Measurements from ENCODE around the gene NRGN. TPM values are rescaled to one million over a fixed set of nuclear protein-coding genes. Genes with fewer than 3 reads are reported as not detected.
"Not testable (repeated sequence)": the region's sequence is repeated elsewhere in the genome, so short reads cannot be mapped to it uniquely, and the experiment has no call there.

Gene NRGN
- total and polyA plus RNA-seq, 2 experiments from 2014 or later = 1.2 TPM; not detected in 1

GRCh38 chr11:124769806-124770774, 30.3 kb downstream of the NRGN start:
- DNase-seq (ENCODE audit: low spot score) = no peak
- Histone ChIP-seq H3K9me2 (replicated peaks; ENCODE audit: insufficient read depth) (no peaks in the 10 kb centered on the region), H3K27ac (no peak overlapping the region), H3K36me3 (replicated peaks; ENCODE audit: insufficient read depth, low read depth) (no peaks in the 10 kb centered on the region), H3K9me3 (ENCODE audit: low read depth) (no peaks in the 10 kb centered on the region), H3K79me2 (peaks cover under 1% of the 10 kb centered on the region), H3K4me3 (no peak overlapping the region), H3K4me1 (ENCODE audit: insufficient read depth) (no peaks in the 10 kb centered on the region), H2AFZ (no peak overlapping the region), H3K27me3 (no peaks in the 10 kb centered on the region), H4K20me1 (ENCODE audit: insufficient read depth, poor library complexity, severe bottlenecking) (peaks cover 3% of the 10 kb centered on the region), H3K4me2 (no peak overlapping the region)
- TF ChIP-seq CTCF (IDR thresholded peaks at IDR 0.05; ENCODE audit: poor library complexity) = no peak
- TF ChIP-seq EZH2phosphoT487 (IDR thresholded peaks at IDR 0.05; ENCODE audit: low read depth, severe bottlenecking, unreplicated experiment) = no peak
- TF ChIP-seq EZH2 (IDR thresholded peaks at IDR 0.05; ENCODE audit: borderline replicate concordance) = no peak
- WGBS (ENCODE audit: low lambda C conversion rate, missing lambda C conversion rate) = 94% methylated on average over 8 of the region's 8 CpGs

GRCh38 chr11:124770959-124771358, 31.2 kb downstream of the NRGN start:
- not testable (repeated sequence) for H3K79me2 ChIP-seq; H3K4me2 ChIP-seq; H4K20me1 ChIP-seq (ENCODE audit: insufficient read depth, poor library complexity, severe bottlenecking); H2AFZ ChIP-seq; H3K9me3 ChIP-seq (ENCODE audit: low read depth); H3K4me1 ChIP-seq (ENCODE audit: insufficient read depth); H3K4me3 ChIP-seq; H3K9me2 ChIP-seq (replicated peaks; ENCODE audit: insufficient read depth); H3K27me3 ChIP-seq; H3K27ac ChIP-seq; DNase-seq (ENCODE audit: low spot score); H3K36me3 ChIP-seq (replicated peaks; ENCODE audit: insufficient read depth, low read depth)
- 94% methylated on average over 6 of the region's 6 CpGs for WGBS (ENCODE audit: low lambda C conversion rate, missing lambda C conversion rate)

GRCh38 chr11:124776865-124777645, 37.3 kb downstream of the NRGN start:
- WGBS (ENCODE audit: low lambda C conversion rate, missing lambda C conversion rate) = 96% methylated on average over 7 of the region's 7 CpGs

More at GRCh38 chr11:124776865-124777645, 37.3 kb downstream of the NRGN start:
- DNase-seq (ENCODE audit: low spot score) = no peak
- H3K9me3 ChIP-seq (ENCODE audit: low read depth) = no peaks in the 10 kb centered on the region
- H3K4me3 ChIP-seq = no peak overlapping the region
- no peak overlapping the region for H3K4me2 ChIP-seq
- peaks cover 49% of the 10 kb centered on the region for H3K79me2 ChIP-seq
- no peaks in the 10 kb centered on the region for H3K4me1 ChIP-seq (ENCODE audit: insufficient read depth)
- H3K36me3 ChIP-seq (replicated peaks; ENCODE audit: insufficient read depth, low read depth) = no peaks in the 10 kb centered on the region
- H4K20me1 ChIP-seq (ENCODE audit: insufficient read depth, poor library complexity, severe bottlenecking) = peaks cover 11% of the 10 kb centered on the region
- H3K9me2 ChIP-seq (replicated peaks; ENCODE audit: insufficient read depth) = no peaks in the 10 kb centered on the region
- TF ChIP-seq EZH2phosphoT487 (IDR thresholded peaks at IDR 0.05; ENCODE audit: low read depth, severe bottlenecking, unreplicated experiment) (no peak), EZH2 (IDR thresholded peaks at IDR 0.05; ENCODE audit: borderline replicate concordance) (no peak), CTCF (IDR thresholded peaks at IDR 0.05; ENCODE audit: poor library complexity) (no peak)
- no peaks in the 10 kb centered on the region for H3K27me3 ChIP-seq
- H2AFZ ChIP-seq = no peak overlapping the region
- no peak overlapping the region for H3K27ac ChIP-seq
